Natural killer cell (primary cell): ENCODE measurements around the gene MORC2. TPM values are rescaled to one million over a fixed set of nuclear protein-coding genes. Genes with fewer than 3 reads are reported as not detected.

Experiments
- ATAC-seq, 3 donors: fragments of 150-1000 bp in 2 of 3; fragments of 200-7000 bp in 1 of 3; cut with Tn5 transposase; 1 replicate in 1 of 3; 2 replicates in 2 of 3; pipeline ENCODE4 v1.10.0; 2021; ENCODE audit warnings: mild to moderate bottlenecking in 2 of 3, moderate library complexity in 2 of 3
- DNase-seq, 2 donors: peaks; one replicate each; pipeline versions ENCODE4 v3.0.0 to v3.0.0-alpha.2; 2013 to 2021; ENCODE audit warnings: mixed read lengths in 1 of 2
- H3K27ac ChIP-seq: one replicate; pipeline ENCODE4 v1.5.1; 2013; ENCODE audit warnings: mild to moderate bottlenecking, low read length
- H3K27me3 ChIP-seq: one replicate; pipeline ENCODE4 v1.6.1; 2013; ENCODE audit warnings: low read length; ENCODE audit not compliant: control insufficient read depth, insufficient read depth
- H3K36me3 ChIP-seq: one replicate; pipeline ENCODE4 v1.6.1; 2013; ENCODE audit warnings: low read length; ENCODE audit not compliant: control insufficient read depth, insufficient read depth
- H3K4me1 ChIP-seq: one replicate; pipeline ENCODE4 v1.6.1; 2013; ENCODE audit warnings: low read length; ENCODE audit not compliant: control insufficient read depth, insufficient read depth
- H3K4me3 ChIP-seq: one replicate; pipeline ENCODE4 v1.5.1; 2013; ENCODE audit warnings: low read length
- H3K9me3 ChIP-seq: one replicate; pipeline ENCODE4 v1.6.1; 2013; ENCODE audit warnings: low read length; ENCODE audit not compliant: control insufficient read depth, insufficient read depth
- H3K27ac Mint-ChIP-seq, 2 donors: one replicate each; pipeline ENCODE4 v1.8.0; 2022; ENCODE audit warnings: mild to moderate bottlenecking in 2 of 2, mixed read lengths in 2 of 2, moderate library complexity in 1 of 2
- H3K27me3 Mint-ChIP-seq, 2 donors: one replicate each; pipeline ENCODE4 v1.8.0; 2022; ENCODE audit warnings: low read depth in 2 of 2, mixed read lengths in 2 of 2
- H3K36me3 Mint-ChIP-seq: one replicate; pipeline ENCODE4 v1.8.0; 2022; ENCODE audit warnings: mixed read lengths
- H3K4me1 Mint-ChIP-seq, 2 donors: one replicate each; pipeline ENCODE4 v1.8.0; 2022; ENCODE audit warnings: mixed read lengths in 2 of 2
- H3K4me3 Mint-ChIP-seq: one replicate; pipeline ENCODE4 v1.8.0; 2022; ENCODE audit warnings: mild to moderate bottlenecking, moderate library complexity, mixed read lengths
- H3K9me3 Mint-ChIP-seq, 2 donors: one replicate each; pipeline ENCODE4 v1.8.0; 2022; ENCODE audit warnings: mixed read lengths in 2 of 2
- CTCF ChIP-seq: fragments of 200-600 bp; IDR thresholded peaks from one replicate; pipeline ENCODE4 v1.8.0; 2022; ENCODE audit warnings: antibody characterized with exemption
- WGBS: methylation state at CpG from one replicate; pipeline ENCODE4 v1.1.7; 2013; ENCODE audit warnings: missing lambda C conversion rate; ENCODE audit not compliant: insufficient coverage; 5-methylcytosine and 5-hydroxymethylcytosine counted together
- intact Hi-C: fragments of 100-400 bp; cut with micrococcal nuclease; formaldehyde crosslinking; loops from one replicate; pipeline ENCODE4 v1.14.2; 2022
- total RNA-seq, 4 donors: library from RNA; stranded (reverse); fragments of 120-200 nt in 1 of 4; gene quantifications; one replicate each; pipeline versions ENCODE4 v1.2.3 to v1.2.4, GENCODE V29; 2013 to 2022

The MORC2 gene
- total RNA-seq, 3 donors from 2014 or later (not counting 1 experiment from before 2014, with no cell fraction given), result 15.3 to 19.7 (median 16.4) TPM

DNA sequence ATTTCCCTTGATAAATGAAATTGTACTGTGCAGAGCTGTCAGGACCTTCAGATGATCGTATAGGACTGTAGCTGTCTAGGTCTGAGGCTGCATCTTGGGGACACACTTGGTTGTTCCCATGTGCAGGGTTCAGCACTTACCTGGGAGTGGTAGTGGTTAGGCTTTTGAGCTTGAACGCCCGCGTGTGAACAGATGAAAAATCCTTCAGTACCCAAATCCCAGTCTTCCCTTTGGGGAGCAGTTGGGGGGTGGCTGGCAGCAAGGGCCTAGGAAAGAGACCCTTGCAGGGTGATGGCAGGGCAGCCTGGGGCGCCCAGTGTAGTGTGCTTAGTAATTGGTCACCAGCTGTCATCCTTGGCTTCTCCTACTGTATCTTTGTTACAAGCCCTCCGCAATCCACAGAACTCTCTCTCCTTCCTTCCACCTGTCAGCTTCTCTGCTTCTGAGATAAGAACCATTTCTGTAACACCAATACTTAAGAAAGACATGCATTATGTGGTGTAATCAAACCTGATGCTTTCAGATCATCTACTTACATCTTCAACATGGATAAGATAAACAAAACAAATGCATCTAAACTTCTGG is 64.6 kb downstream of the MORC2 start:
- no peak overlapping the region for H3K27ac Mint-ChIP-seq

DNA sequence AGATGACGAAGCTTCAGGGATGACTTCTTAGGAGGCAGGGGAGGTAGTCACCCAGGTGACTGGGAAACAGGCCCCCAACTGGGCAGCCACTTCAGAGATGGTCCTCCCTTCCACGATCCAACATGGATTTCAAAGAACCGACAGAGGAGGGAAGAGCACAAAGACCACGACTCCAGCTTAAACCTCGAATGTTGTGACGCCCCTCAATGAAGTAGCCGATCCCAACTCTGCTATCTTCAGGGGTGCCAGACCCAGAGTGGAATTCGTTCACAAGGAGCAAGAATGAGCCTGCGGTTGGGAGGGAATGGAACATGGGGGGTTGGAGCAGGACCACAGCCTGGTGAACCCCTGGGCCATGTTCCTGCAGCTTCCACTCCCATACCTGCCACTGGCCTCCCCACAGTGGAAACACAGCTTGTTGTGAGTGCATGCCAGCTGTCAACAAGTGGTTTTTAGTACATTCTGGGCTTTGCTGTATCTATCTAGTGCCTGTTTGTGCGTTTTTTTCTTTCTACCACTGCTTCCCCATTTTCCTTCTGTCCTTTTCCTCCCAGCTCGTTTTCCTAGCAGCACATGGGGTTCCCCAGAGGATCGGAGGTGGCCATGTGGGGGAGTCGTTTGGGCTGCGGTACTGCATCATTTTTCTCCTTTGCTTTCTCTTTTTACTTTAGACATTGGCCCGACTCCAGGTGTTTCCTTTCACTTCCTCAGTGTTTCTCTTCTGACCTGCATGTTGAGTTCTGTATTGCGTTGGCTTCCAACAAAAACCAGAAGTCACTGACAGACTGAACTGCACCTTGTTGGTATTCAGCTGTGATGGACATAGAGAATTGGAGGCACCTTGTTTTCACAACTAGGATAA is 65.8 kb downstream of the MORC2 start:
- Histone ChIP-seq H3K4me3 (no peak overlapping the region), H3K9me3 (peaks cover 3% of the 10 kb centered on the region), H3K36me3 (no peaks in the 10 kb centered on the region), H3K4me1 (no peaks in the 10 kb centered on the region), H3K27me3 (no peaks in the 10 kb centered on the region), H3K27ac (no peak overlapping the region)
- no peaks in the 10 kb centered on the region for H3K36me3 Mint-ChIP-seq
- intact Hi-C loops, result no loop called here
- H3K27ac Mint-ChIP-seq, result peak overlapping the region in 1 of 2 donors; percentile 57
- H3K4me1 Mint-ChIP-seq, result peaks cover 0 to 5% of the 10 kb centered on the region in 2 donors
- ATAC-seq, result no peak
- no peak for TF ChIP-seq CTCF
- 55% methylated on average over 16 of the region's 16 CpGs for WGBS
- DNase-seq, result no peak
- H3K4me3 Mint-ChIP-seq, result no peak overlapping the region
- H3K27me3 Mint-ChIP-seq, result peaks cover 0 to 2% of the 10 kb centered on the region in 2 donors
- H3K9me3 Mint-ChIP-seq, result no peaks in the 10 kb centered on the region

More for the DNA sequence above, 64.6 kb downstream of the MORC2 start:
- peaks cover 0 to 5% of the 10 kb centered on the region in 2 donors for H3K4me1 Mint-ChIP-seq
- Histone ChIP-seq H3K9me3 (peaks cover 3% of the 10 kb centered on the region), H3K36me3 (no peaks in the 10 kb centered on the region), H3K27me3 (no peaks in the 10 kb centered on the region), H3K27ac (no peak overlapping the region), H3K4me1 (no peaks in the 10 kb centered on the region), H3K4me3 (no peak overlapping the region)
- ATAC-seq, result no peak
- intact Hi-C loops, result no loop called here
- no peak for TF ChIP-seq CTCF
- H3K27me3 Mint-ChIP-seq, result peaks cover 0 to 2% of the 10 kb centered on the region in 2 donors
- H3K4me3 Mint-ChIP-seq, result no peak overlapping the region
- H3K36me3 Mint-ChIP-seq, result no peaks in the 10 kb centered on the region
- no peak for DNase-seq
- WGBS, result 95% methylated on average over 5 of the region's 6 CpGs
- H3K9me3 Mint-ChIP-seq, result no peaks in the 10 kb centered on the region

- WGBS, result 85% methylated on average over 3 of the region's 3 CpGs
- Mint-ChIP-seq H3K9me3 (no peaks in the 10 kb centered on the region), H3K27me3 (no peaks in the 10 kb centered on the region), H3K36me3 (no peaks in the 10 kb centered on the region), H3K4me3 (no peak overlapping the region), H3K4me1 (peaks cover 10 to 22% of the 10 kb centered on the region in 2 donors), H3K27ac (no peak overlapping the region)
- ATAC-seq, result no peak
- Histone ChIP-seq H3K9me3 (no peaks in the 10 kb centered on the region), H3K27ac (no peak overlapping the region), H3K36me3 (no peaks in the 10 kb centered on the region), H3K27me3 (no peaks in the 10 kb centered on the region), H3K4me1 (no peaks in the 10 kb centered on the region), H3K4me3 (no peak overlapping the region)
- DNase-seq, result no peak
- no peak for TF ChIP-seq CTCF
- intact Hi-C loops, result no loop called here
These were observed 74.2 kb downstream of the MORC2 start for GRCh38 chr22:30894371-30894740.
